Hepatocyte (in vitro differentiated cells): ENCODE measurements around the gene TDRD10.

Experiments used
- CTCF ChIP-seq: fragments of 200-600 bp; sonication (generic); IDR thresholded peaks from 2 replicates; pipeline ENCODE4 v1.5.1; 2016; ENCODE audit warnings: antibody characterized with exemption, mild to moderate bottlenecking; ENCODE audit not compliant: poor library complexity
- EZH2 ChIP-seq: fragments of 200-600 bp; sonication (generic); IDR thresholded peaks from 2 replicates; pipeline ENCODE4 v1.6.1; 2016; ENCODE audit warnings: antibody characterized with exemption, mild to moderate bottlenecking, borderline replicate concordance
- EZH2phosphoT487 ChIP-seq: fragments of 200-600 bp; sonication (generic); IDR thresholded peaks from one replicate; pipeline ENCODE4 v1.6.1; 2018; ENCODE audit warnings: antibody characterized with exemption, mild to moderate bottlenecking, low read depth, moderate library complexity; ENCODE audit not compliant: unreplicated experiment, severe bottlenecking

- no peak for TF ChIP-seq CTCF
- no peak for TF ChIP-seq EZH2phosphoT487
- TF ChIP-seq EZH2 = no peak
These were observed 48.6 kb downstream of the TDRD10 start for GRCh38 chr1:154550657-154551056.
